Raji (cell line): ENCODE measurements around the gene SPDEF.

Experiments used
- POLR2A ChIP-seq: IDR thresholded peaks from 2 replicates; pipeline ENCODE4 v1.6.1; 2011; ENCODE audit warnings: low read depth, low read length, control low read depth; ENCODE audit not compliant: insufficient read depth

Gene SPDEF

GRCh38 chr6:34573567-34574183 lies 17.5 kb upstream of the SPDEF start:
- no peak for TF ChIP-seq POLR2A

GRCh38 chr6:34572585-34572984 lies 16.5 kb upstream of the SPDEF start:
- no peak for TF ChIP-seq POLR2A

- no peak for TF ChIP-seq POLR2A
Measured at GRCh38 chr6:34572021-34572420, 15.9 kb upstream of the SPDEF start.

- no peak for TF ChIP-seq POLR2A
Measured at GRCh38 chr6:34571388-34571787, 15.3 kb upstream of the SPDEF start.

- no peak for TF ChIP-seq POLR2A
Measured at GRCh38 chr6:34570066-34570833, 14.1 kb upstream of the SPDEF start.

GRCh38 chr6:34569361-34569973 lies 13.3 kb upstream of the SPDEF start:
- TF ChIP-seq POLR2A: no peak

- no peak for TF ChIP-seq POLR2A
Measured at GRCh38 chr6:34568341-34569201, 12.4 kb upstream of the SPDEF start.

- no peak for TF ChIP-seq POLR2A
Measured at GRCh38 chr6:34566830-34567546, 10.9 kb upstream of the SPDEF start.

- TF ChIP-seq POLR2A: no peak
Measured at GRCh38 chr6:34565722-34566137, 9.6 kb upstream of the SPDEF start.

GRCh38 chr6:34564181-34564580 lies 8.1 kb upstream of the SPDEF start:
- no peak for TF ChIP-seq POLR2A

GRCh38 chr6:34563513-34563870 lies 7.4 kb upstream of the SPDEF start:
- TF ChIP-seq POLR2A: no peak

- no peak for TF ChIP-seq POLR2A
Measured at GRCh38 chr6:34562861-34563512, 6.9 kb upstream of the SPDEF start.

GRCh38 chr6:34562350-34562749 lies 6.2 kb upstream of the SPDEF start:
- TF ChIP-seq POLR2A: no peak

GRCh38 chr6:34561227-34561530 lies 5.0 kb upstream of the SPDEF start:
- TF ChIP-seq POLR2A: no peak
